Natural killer cell (primary cell): Measurements from ENCODE around the gene AHDC1. TPM values are rescaled to one million over a fixed set of nuclear protein-coding genes. Genes with fewer than 3 reads are reported as not detected.

Experiments
- ATAC-seq, 3 donors: fragments of 150-1000 bp in 2 of 3; fragments of 200-7000 bp in 1 of 3; cut with Tn5 transposase; 1 replicate in 1 of 3; 2 replicates in 2 of 3; pipeline ENCODE4 v1.10.0; 2021; ENCODE audit warnings: mild to moderate bottlenecking in 2 of 3, moderate library complexity in 2 of 3
- DNase-seq, 2 donors: peaks; one replicate each; pipeline versions ENCODE4 v3.0.0 to v3.0.0-alpha.2; 2013 to 2021; ENCODE audit warnings: mixed read lengths in 1 of 2
- H3K27ac ChIP-seq: one replicate; pipeline ENCODE4 v1.5.1; 2013; ENCODE audit warnings: mild to moderate bottlenecking, low read length
- H3K27me3 ChIP-seq: one replicate; pipeline ENCODE4 v1.6.1; 2013; ENCODE audit warnings: low read length; ENCODE audit not compliant: control insufficient read depth, insufficient read depth
- H3K36me3 ChIP-seq: one replicate; pipeline ENCODE4 v1.6.1; 2013; ENCODE audit warnings: low read length; ENCODE audit not compliant: control insufficient read depth, insufficient read depth
- H3K4me1 ChIP-seq: one replicate; pipeline ENCODE4 v1.6.1; 2013; ENCODE audit warnings: low read length; ENCODE audit not compliant: control insufficient read depth, insufficient read depth
- H3K4me3 ChIP-seq: one replicate; pipeline ENCODE4 v1.5.1; 2013; ENCODE audit warnings: low read length
- H3K9me3 ChIP-seq: one replicate; pipeline ENCODE4 v1.6.1; 2013; ENCODE audit warnings: low read length; ENCODE audit not compliant: control insufficient read depth, insufficient read depth
- H3K27ac Mint-ChIP-seq, 2 donors: one replicate each; pipeline ENCODE4 v1.8.0; 2022; ENCODE audit warnings: mild to moderate bottlenecking in 2 of 2, mixed read lengths in 2 of 2, moderate library complexity in 1 of 2
- H3K27me3 Mint-ChIP-seq, 2 donors: one replicate each; pipeline ENCODE4 v1.8.0; 2022; ENCODE audit warnings: low read depth in 2 of 2, mixed read lengths in 2 of 2
- H3K36me3 Mint-ChIP-seq: one replicate; pipeline ENCODE4 v1.8.0; 2022; ENCODE audit warnings: mixed read lengths
- H3K4me1 Mint-ChIP-seq, 2 donors: one replicate each; pipeline ENCODE4 v1.8.0; 2022; ENCODE audit warnings: mixed read lengths in 2 of 2
- H3K4me3 Mint-ChIP-seq: one replicate; pipeline ENCODE4 v1.8.0; 2022; ENCODE audit warnings: mild to moderate bottlenecking, moderate library complexity, mixed read lengths
- H3K9me3 Mint-ChIP-seq, 2 donors: one replicate each; pipeline ENCODE4 v1.8.0; 2022; ENCODE audit warnings: mixed read lengths in 2 of 2
- WGBS: methylation state at CpG from one replicate; pipeline ENCODE4 v1.1.7; 2013; ENCODE audit warnings: missing lambda C conversion rate; ENCODE audit not compliant: insufficient coverage; 5-methylcytosine and 5-hydroxymethylcytosine counted together
- intact Hi-C: fragments of 100-400 bp; cut with micrococcal nuclease; formaldehyde crosslinking; loops from one replicate; pipeline ENCODE4 v1.14.2; 2022
- total RNA-seq, 4 donors: library from RNA; stranded (reverse); fragments of 120-200 nt in 1 of 4; gene quantifications; one replicate each; pipeline versions ENCODE4 v1.2.3 to v1.2.4, GENCODE V29; 2013 to 2022
- TF ChIP-seq, protein P1 (sequence below): fragments of 200-600 bp; IDR thresholded peaks from one replicate; pipeline ENCODE4 v1.8.0; 2022; ENCODE audit warnings: antibody characterized with exemption

The AHDC1 gene
- total RNA-seq, 3 donors from 2014 or later (not counting 1 experiment from before 2014, with no cell fraction given) = 39.6 to 67.0 (median 47.0) TPM

- H3K27ac ChIP-seq = no peak overlapping the region
Observed at GRCh38 chr1:27548136-27548853, 55.6 kb downstream of the AHDC1 start.

GRCh38 chr1:27547220-27548116, 56.5 kb downstream of the AHDC1 start:
- no peak overlapping the region for H3K27ac Mint-ChIP-seq
- no peaks in the 10 kb centered on the region for H3K36me3 Mint-ChIP-seq
- H3K4me3 Mint-ChIP-seq = no peak overlapping the region
- 97% methylated on average over 44 of the region's 44 CpGs for WGBS
- no peaks in the 10 kb centered on the region for H3K9me3 Mint-ChIP-seq
- DNase-seq = no peak
- peaks cover 6 to 20% of the 10 kb centered on the region in 2 donors for H3K4me1 Mint-ChIP-seq
- Histone ChIP-seq H3K4me3 (no peak overlapping the region), H3K36me3 (peaks cover 51% of the 10 kb centered on the region), H3K9me3 (no peaks in the 10 kb centered on the region), H3K4me1 (no peaks in the 10 kb centered on the region), H3K27ac (no peak overlapping the region), H3K27me3 (no peaks in the 10 kb centered on the region)
- ATAC-seq = no peak
- H3K27me3 Mint-ChIP-seq = no peaks in the 10 kb centered on the region
- TF ChIP-seq, protein P1, sequence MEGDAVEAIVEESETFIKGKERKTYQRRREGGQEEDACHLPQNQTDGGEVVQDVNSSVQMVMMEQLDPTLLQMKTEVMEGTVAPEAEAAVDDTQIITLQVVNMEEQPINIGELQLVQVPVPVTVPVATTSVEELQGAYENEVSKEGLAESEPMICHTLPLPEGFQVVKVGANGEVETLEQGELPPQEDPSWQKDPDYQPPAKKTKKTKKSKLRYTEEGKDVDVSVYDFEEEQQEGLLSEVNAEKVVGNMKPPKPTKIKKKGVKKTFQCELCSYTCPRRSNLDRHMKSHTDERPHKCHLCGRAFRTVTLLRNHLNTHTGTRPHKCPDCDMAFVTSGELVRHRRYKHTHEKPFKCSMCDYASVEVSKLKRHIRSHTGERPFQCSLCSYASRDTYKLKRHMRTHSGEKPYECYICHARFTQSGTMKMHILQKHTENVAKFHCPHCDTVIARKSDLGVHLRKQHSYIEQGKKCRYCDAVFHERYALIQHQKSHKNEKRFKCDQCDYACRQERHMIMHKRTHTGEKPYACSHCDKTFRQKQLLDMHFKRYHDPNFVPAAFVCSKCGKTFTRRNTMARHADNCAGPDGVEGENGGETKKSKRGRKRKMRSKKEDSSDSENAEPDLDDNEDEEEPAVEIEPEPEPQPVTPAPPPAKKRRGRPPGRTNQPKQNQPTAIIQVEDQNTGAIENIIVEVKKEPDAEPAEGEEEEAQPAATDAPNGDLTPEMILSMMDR = no peak
- intact Hi-C loops = no loop called here

More at GRCh38 chr1:27548136-27548853, 55.6 kb downstream of the AHDC1 start:
- 97% methylated on average over 39 of the region's 39 CpGs for WGBS
- Histone ChIP-seq H3K4me3 (no peak overlapping the region), H3K36me3 (peaks cover 56% of the 10 kb centered on the region), H3K4me1 (no peaks in the 10 kb centered on the region), H3K9me3 (no peaks in the 10 kb centered on the region), H3K27me3 (no peaks in the 10 kb centered on the region)
- H3K36me3 Mint-ChIP-seq = no peaks in the 10 kb centered on the region
- TF ChIP-seq, protein P1 = no peak
- intact Hi-C loops = no loop called here
- DNase-seq = no peak
- H3K27me3 Mint-ChIP-seq = no peaks in the 10 kb centered on the region
- ATAC-seq = no peak
- peaks cover 6 to 17% of the 10 kb centered on the region in 2 donors for H3K4me1 Mint-ChIP-seq
- no peak overlapping the region for H3K4me3 Mint-ChIP-seq
- H3K27ac Mint-ChIP-seq = no peak overlapping the region
- no peaks in the 10 kb centered on the region for H3K9me3 Mint-ChIP-seq

DNA sequence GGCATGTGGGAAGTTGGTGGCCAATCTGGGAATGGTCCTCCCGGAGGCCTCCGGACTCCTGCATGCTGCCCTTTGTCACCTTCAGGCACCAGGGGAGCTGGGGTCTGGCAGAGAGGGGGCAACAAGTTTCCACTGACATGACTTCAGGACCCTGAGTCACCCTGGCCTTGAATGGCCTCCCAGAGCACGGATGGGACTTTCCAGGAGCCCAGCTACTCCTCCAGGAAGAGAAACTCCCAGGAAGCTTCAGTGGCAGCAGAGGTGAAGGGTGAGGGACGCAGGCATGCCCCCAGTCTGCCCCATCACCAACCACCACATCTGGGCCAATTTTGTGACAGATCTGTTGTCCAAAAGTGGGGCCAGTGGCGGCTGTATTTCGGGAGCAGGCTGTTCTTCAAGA, 58.1 kb downstream of the AHDC1 start:
- TF ChIP-seq, protein P1 = no peak
- DNase-seq (no peak), ATAC-seq (no peak)
- Mint-ChIP-seq H3K27ac (no peak overlapping the region), H3K4me3 (no peak overlapping the region), H3K9me3 (no peaks in the 10 kb centered on the region), H3K36me3 (no peaks in the 10 kb centered on the region), H3K4me1 (peaks cover 6 to 22% of the 10 kb centered on the region in 2 donors), H3K27me3 (no peaks in the 10 kb centered on the region)
- WGBS = 96% methylated on average over 6 of the region's 6 CpGs
- Histone ChIP-seq H3K27ac (no peak overlapping the region), H3K27me3 (no peaks in the 10 kb centered on the region), H3K9me3 (no peaks in the 10 kb centered on the region), H3K4me3 (no peak overlapping the region), H3K36me3 (peaks cover 45% of the 10 kb centered on the region), H3K4me1 (no peaks in the 10 kb centered on the region)
- intact Hi-C loops = no loop called here
